Common myeloid progenitor, CD34-positive (primary cell): ENCODE results near the gene SCNN1G.

Source experiments
- CTCF ChIA-PET: fragments of 350-600 bp; sonication (Branson Sonifier 250); formaldehyde crosslinking; loops from one replicate; lab custom pipeline; 2021; ENCODE audit warnings: antibody characterized with exemption; lab: Charles Lee
- POLR2A ChIA-PET: fragments of 350-600 bp; sonication (Branson Sonifier 250); formaldehyde crosslinking; loops from one replicate; lab custom pipeline; 2021; ENCODE audit warnings: antibody characterized with exemption; lab: Charles Lee
- DNase-seq, 3 donors: peaks; one replicate each; pipeline versions ENCODE4 v3.0.0 to v3.0.0-alpha.2; 2013
- H3K27ac ChIP-seq, 2 experiments: 1 replicate in 1 of 2; 2 replicates in 1 of 2; pipeline ENCODE4 v1.7.0; 2013; ENCODE audit warnings: inconsistent platforms in 2 of 2, low read length in 2 of 2, mild to moderate bottlenecking in 2 of 2, low read depth in 1 of 2, moderate library complexity in 1 of 2; ENCODE audit not compliant: severe bottlenecking in 2 of 2, insufficient read depth in 1 of 2, poor library complexity in 1 of 2
- H3K27me3 ChIP-seq, 5 experiments: replicated peaks in 2 of 5; 1 replicate in 3 of 5; 2 replicates in 2 of 5; pipeline versions ENCODE4 v1.6.1 to v1.7.0; 2013; ENCODE audit warnings: low read length in 4 of 5, mild to moderate bottlenecking in 2 of 5, moderate library complexity in 2 of 5, inconsistent platforms in 1 of 5; ENCODE audit not compliant: insufficient read depth in 5 of 5, control insufficient read depth in 4 of 5
- H3K36me3 ChIP-seq, 4 experiments: 1 replicate in 2 of 4; 2 replicates in 2 of 4; pipeline versions ENCODE4 v1.6.1 to v1.7.0; 2013; ENCODE audit warnings: low read length in 3 of 4, control low read depth in 1 of 4, mild to moderate bottlenecking in 1 of 4; ENCODE audit not compliant: control insufficient read depth in 4 of 4, insufficient read depth in 4 of 4
- H3K4me1 ChIP-seq, 4 experiments: 1 replicate in 3 of 4; 2 replicates in 1 of 4; pipeline versions ENCODE4 v1.6.1 to v1.7.1; 2013; ENCODE audit warnings: low read length in 3 of 4, mild to moderate bottlenecking in 3 of 4, control low read depth in 1 of 4, inconsistent platforms in 1 of 4, moderate library complexity in 1 of 4; ENCODE audit not compliant: control insufficient read depth in 4 of 4, insufficient read depth in 4 of 4; ENCODE audit errors: control extremely low read depth in 1 of 4
- H3K4me3 ChIP-seq, 7 experiments: 1 replicate in 4 of 7; 2 replicates in 3 of 7; pipeline versions ENCODE4 v1.5.1 to v1.7.0; 2013; ENCODE audit warnings: mild to moderate bottlenecking in 7 of 7, low read length in 6 of 7, moderate library complexity in 6 of 7, inconsistent platforms in 2 of 7, low read depth in 2 of 7, control low read depth in 1 of 7; ENCODE audit not compliant: insufficient read depth in 4 of 7, control insufficient read depth in 1 of 7; ENCODE audit errors: extremely low read depth in 1 of 7
- H3K9me3 ChIP-seq, 5 experiments: 1 replicate in 4 of 5; 2 replicates in 1 of 5; pipeline versions ENCODE4 v1.6.1 to v1.7.1; 2013; ENCODE audit warnings: low read length in 4 of 5, mild to moderate bottlenecking in 2 of 5, inconsistent platforms in 1 of 5, low read depth in 1 of 5, moderate library complexity in 1 of 5; ENCODE audit not compliant: control insufficient read depth in 4 of 5, insufficient read depth in 2 of 5; ENCODE audit errors: control extremely low read depth in 1 of 5
- WGBS: methylation state at CpG from one replicate; pipeline ENCODE4 v1.1.5; 2013; ENCODE audit not compliant: insufficient coverage; 5-methylcytosine and 5-hydroxymethylcytosine counted together

The SCNN1G gene

DNA sequence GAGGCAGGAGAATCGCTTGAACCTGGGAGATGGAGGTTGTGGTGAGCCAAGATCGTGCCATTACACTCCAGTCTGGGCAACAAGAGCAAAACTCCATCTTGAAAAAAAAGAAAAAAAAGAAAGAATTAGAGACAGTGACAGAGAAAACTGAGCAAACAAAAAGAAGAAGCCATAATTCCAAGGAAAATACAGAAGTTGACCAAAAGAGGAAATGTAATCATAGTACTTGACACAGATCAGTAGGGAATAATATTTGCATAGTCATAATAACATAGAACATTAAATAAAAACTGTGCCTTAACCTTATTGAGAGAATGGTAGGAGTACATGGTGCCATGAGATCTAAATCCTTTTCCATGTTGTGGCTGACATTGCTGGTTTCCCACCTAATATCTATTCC lies 18.6 kb upstream of the SCNN1G start:
- CTCF ChIA-PET, result no interaction called here
- H3K4me3 ChIP-seq, result no peak overlapping the region
- 96% methylated on average over 2 of the region's 2 CpGs for WGBS

DNA sequence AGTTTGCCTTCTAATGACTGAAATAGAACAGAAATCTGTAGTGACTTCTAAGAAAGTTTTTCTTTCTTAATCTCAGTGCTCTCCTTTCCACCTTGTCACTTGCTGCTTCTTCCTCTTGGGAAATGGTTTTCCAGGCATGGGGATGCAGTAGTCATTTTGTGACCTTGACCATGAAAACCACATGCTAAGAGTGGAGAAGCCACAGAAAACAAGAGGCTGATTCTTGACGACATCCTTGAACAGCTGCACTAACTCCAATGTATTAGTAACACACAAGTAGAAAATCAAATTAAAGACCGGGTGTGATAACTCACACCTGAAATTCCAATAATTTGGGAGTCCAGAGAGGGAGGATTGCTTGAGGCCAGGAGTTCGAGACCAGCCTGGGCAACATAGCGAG lies 17.8 kb upstream of the SCNN1G start:
- 20% methylated on average over 1 of the region's 4 CpGs for WGBS
- DNase-seq, result no peak

More for the DNA sequence above, 18.6 kb upstream of the SCNN1G start:
- Histone ChIP-seq H3K27me3 (peaks cover 0 to 6% (median 3%) of the 10 kb centered on the region in 5 experiments), H3K36me3 (no peaks in the 10 kb centered on the region), H3K4me1 (no peaks in the 10 kb centered on the region), H3K9me3 (no peaks in the 10 kb centered on the region), H3K27ac (no peak overlapping the region)
- POLR2A ChIA-PET, result no interaction called here
- DNase-seq, result no peak

DNA sequence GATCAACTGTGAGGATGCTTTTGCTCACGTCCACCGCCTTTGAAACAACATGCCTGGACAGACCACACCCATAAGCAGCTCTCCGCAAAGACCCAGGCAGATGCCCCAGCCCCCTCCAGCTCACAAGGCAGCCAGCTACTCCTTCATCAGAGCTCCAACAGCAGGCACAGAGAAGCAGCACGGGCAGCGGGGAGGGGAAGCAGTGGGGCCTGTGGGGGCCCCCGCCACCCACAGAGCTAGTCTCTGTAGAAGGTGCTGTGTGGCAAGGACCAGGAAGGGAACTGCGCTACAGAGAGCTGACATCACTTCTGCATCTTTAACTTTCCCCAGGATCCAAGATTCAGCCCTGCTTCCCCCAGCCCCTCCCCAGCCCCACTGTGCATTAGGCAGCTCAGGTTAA lies 10.0 kb upstream of the SCNN1G start:
- Histone ChIP-seq H3K36me3 (no peaks in the 10 kb centered on the region), H3K4me3 (no peak overlapping the region), H3K4me1 (no peaks in the 10 kb centered on the region), H3K9me3 (no peaks in the 10 kb centered on the region), H3K27ac (no peak overlapping the region), H3K27me3 (peaks cover 0 to 17% (median 9%) of the 10 kb centered on the region in 5 experiments)
- ChIA-PET POLR2A (no interaction called here), CTCF (interaction anchor here (0.8 kb wide), 1 partner anchor 9 kb away, joined by 3 read pairs; no protein-coding TSS in a partner anchor)
- DNase-seq, result no peak
- WGBS, result 20% methylated on average over 1 of the region's 7 CpGs

More for the DNA sequence above, 17.8 kb upstream of the SCNN1G start:
- Histone ChIP-seq H3K27ac (no peak overlapping the region), H3K4me1 (no peaks in the 10 kb centered on the region), H3K9me3 (no peaks in the 10 kb centered on the region), H3K36me3 (no peaks in the 10 kb centered on the region), H3K27me3 (peaks cover 0 to 9% (median 3%) of the 10 kb centered on the region in 5 experiments), H3K4me3 (no peak overlapping the region)
- ChIA-PET POLR2A (no interaction called here), CTCF (no interaction called here)

DNA sequence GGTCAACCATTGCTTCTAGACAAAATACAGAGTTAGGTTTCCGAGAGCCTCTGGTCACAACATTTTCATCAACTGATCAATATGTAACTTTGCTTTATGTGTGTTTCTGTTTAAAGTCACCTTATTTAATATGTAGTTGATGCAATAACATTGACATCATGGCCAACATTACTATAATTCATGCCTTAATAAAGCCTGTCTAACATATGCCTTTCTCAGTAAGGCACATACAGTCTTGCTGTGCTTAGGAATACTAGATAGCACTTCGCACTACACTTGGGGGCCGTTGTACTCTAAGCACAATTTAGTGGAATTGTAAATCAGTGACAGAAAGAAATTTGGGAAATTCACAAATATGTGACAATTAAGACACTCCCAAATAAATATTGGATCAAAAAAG lies 9.6 kb upstream of the SCNN1G start:
- Histone ChIP-seq H3K36me3 (no peaks in the 10 kb centered on the region), H3K4me3 (no peak overlapping the region), H3K9me3 (no peaks in the 10 kb centered on the region), H3K4me1 (no peaks in the 10 kb centered on the region), H3K27me3 (peaks cover 0 to 17% (median 9%) of the 10 kb centered on the region in 5 experiments), H3K27ac (no peak overlapping the region)
- DNase-seq, result no peak
- no CpG with 5 or more reads among the region's 3 CpGs for WGBS
- ChIA-PET POLR2A (no interaction called here), CTCF (interaction anchor here (0.8 kb wide), 1 partner anchor 9 kb away, joined by 3 read pairs; no protein-coding TSS in a partner anchor)

DNA sequence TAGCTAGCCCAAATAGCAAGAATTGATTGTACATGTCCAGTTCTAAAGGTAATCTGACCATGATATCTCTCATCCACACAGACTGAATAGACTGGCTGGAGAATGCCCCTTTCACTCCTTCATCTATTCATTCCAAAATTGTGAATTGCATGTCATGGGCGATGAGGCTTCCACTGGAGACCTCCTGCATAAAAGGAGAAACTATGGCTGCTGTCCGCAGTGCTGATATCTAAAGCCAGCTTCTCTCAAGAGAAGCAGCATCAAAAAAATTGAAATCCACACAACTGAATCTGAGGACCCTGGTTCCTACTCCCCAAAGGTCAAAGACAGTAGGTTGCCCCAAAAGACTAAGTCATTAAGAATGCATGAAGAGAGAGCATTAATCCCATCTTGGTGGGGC lies 7.9 kb upstream of the SCNN1G start:
- no peaks in the 10 kb centered on the region for H3K36me3 ChIP-seq
- WGBS, result 45% methylated on average over 2 of the region's 2 CpGs
- peak in 2 of 3 donors; percentile 39 to 40 for DNase-seq
- no peak overlapping the region for H3K27ac ChIP-seq
- H3K4me3 ChIP-seq, result no peak overlapping the region
- peaks cover 0 to 23% (median 8%) of the 10 kb centered on the region in 5 experiments for H3K27me3 ChIP-seq
- CTCF ChIA-PET, result interaction anchor here (1.3 kb wide), 1 partner anchor 261 kb away, joined by 4 read pairs; no protein-coding TSS in a partner anchor
- POLR2A ChIA-PET, result no interaction called here
- no peaks in the 10 kb centered on the region for H3K9me3 ChIP-seq
- no peaks in the 10 kb centered on the region for H3K4me1 ChIP-seq

DNA sequence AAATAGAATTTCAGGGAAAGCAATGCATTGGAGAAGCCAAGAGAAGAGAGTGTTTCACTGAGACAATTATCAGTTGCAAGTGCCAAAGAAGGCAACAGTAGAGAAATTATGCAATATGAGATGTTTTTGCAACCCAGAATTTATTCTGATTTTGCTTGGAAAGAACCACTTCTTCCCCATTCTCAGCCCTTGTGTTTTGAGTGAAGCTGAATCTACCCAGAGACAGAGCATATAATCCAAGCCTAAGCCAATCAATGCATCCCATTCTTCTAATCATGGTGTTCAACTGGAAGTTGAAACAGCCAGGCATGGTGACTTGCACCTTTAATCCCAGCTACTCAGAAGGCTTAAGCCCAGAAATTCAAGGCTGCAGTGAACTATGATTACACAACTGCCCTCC lies 6.9 kb upstream of the SCNN1G start:
- CTCF ChIA-PET, result interaction anchor here (1.2 kb wide), 1 partner anchor 12 kb away, joined by 3 read pairs; no protein-coding TSS in a partner anchor
- peaks cover 0 to 27% (median 8%) of the 10 kb centered on the region in 5 experiments for H3K27me3 ChIP-seq
- H3K27ac ChIP-seq, result no peak overlapping the region
- no peaks in the 10 kb centered on the region for H3K9me3 ChIP-seq
- no peaks in the 10 kb centered on the region for H3K36me3 ChIP-seq
- no peaks in the 10 kb centered on the region for H3K4me1 ChIP-seq
- no peak for DNase-seq
- H3K4me3 ChIP-seq, result no peak overlapping the region
- POLR2A ChIA-PET, result interaction anchor here (1.0 kb wide), 1 partner anchor 149 kb away, joined by 6 read pairs; no protein-coding TSS in a partner anchor

DNA sequence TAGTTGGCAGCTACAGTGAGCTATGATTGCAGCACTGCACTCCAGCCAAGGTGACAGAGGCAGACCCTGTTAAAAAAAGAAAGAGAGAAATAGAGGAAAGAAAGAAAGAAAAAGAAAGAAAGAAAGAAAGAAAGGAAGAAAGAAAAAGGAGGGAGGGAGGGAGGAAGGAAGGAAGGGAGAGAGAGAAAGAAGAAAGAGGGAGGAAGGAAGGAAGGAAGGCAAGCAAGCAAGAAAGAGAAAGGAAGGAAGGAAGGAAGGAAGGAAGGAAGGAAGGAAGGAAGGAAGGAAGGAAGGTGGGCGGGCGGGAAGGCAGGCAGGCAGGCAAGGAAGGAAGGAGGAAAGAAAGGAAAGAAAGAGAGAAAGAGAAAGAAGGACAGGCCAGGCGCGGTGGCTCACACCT lies 1.0 kb upstream of the SCNN1G start:
- CTCF ChIA-PET, result interaction anchor here (0.7 to 2.7 kb wide), 7 partner anchors 9 to 260 kb away, joined by 3 to 8 read pairs (median 3); partner anchors contain the start of gene USP31
- peaks cover 5 to 74% (median 24%) of the 10 kb centered on the region in 5 experiments for H3K27me3 ChIP-seq
- no peak overlapping the region for H3K27ac ChIP-seq

More for the DNA sequence above, 1.0 kb upstream of the SCNN1G start:
- Histone ChIP-seq H3K4me1 (peaks cover 0 to 13% (median 10%) of the 10 kb centered on the region in 4 experiments), H3K36me3 (no peaks in the 10 kb centered on the region), H3K9me3 (no peaks in the 10 kb centered on the region), H3K4me3 (no peak overlapping the region)
- no peak for DNase-seq
- 95% methylated on average over 4 of the region's 4 CpGs for WGBS
- POLR2A ChIA-PET, result no interaction called here
